ENCODE measurements around the gene TCF7L2.

TCF7L2 gene

GRCh38 chr10:113000876-113001598, 51.0 kb downstream of the TCF7L2 start:
- no peak for DNase-seq

DNA sequence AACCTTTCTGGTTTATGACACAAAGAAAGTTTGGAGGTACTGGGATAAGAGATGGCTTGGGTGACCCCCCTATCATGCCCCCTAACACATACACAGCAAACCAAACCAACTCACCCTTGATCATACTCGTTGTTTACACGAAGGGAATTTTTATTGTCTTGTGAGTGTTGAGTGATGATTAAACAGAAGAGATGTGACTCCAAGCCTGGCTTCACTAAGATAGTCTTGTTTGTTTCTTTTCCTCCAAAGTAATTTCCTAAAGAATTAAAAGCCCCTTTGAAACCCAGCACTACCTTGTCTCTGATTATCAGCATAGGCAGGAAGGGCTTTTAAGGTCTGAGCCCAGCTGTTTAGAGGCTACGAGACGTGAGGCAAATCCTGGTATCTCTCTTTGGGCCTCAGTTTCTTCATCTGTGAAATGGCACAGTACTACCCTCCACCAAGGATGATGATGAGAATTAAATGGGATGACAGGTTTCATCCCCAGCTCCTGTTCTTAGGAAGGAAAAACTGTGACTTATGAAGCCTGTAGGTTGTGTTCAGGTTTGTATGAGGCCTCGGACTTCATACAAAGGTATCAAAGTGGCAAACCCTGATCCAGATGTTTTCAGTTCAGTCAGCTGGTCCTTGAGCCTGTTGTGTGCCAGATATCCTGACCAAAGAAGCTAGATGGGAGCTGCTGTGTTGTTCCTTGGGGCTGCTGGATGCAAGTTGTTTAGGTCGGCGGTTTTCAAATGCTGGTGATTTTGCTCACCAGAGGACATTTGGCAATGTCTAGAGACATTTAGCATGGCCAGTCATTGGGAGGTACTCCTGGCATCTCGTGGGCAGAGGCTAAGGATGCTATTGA, 51.8 kb downstream of the TCF7L2 start:
- DNase-seq, result no peak

- no peak for DNase-seq
These were observed 52.4 kb downstream of the TCF7L2 start for GRCh38 chr10:113002449-113002777.

GRCh38 chr10:113003052-113003451, 53.0 kb downstream of the TCF7L2 start:
- DNase-seq, result no peak

GRCh38 chr10:113004069-113004618, 54.1 kb downstream of the TCF7L2 start:
- no peak for DNase-seq

GRCh38 chr10:113005380-113005779, 55.3 kb downstream of the TCF7L2 start:
- no peak for DNase-seq

GRCh38 chr10:113006656-113007342, 56.8 kb downstream of the TCF7L2 start:
- DNase-seq, result no peak

DNA sequence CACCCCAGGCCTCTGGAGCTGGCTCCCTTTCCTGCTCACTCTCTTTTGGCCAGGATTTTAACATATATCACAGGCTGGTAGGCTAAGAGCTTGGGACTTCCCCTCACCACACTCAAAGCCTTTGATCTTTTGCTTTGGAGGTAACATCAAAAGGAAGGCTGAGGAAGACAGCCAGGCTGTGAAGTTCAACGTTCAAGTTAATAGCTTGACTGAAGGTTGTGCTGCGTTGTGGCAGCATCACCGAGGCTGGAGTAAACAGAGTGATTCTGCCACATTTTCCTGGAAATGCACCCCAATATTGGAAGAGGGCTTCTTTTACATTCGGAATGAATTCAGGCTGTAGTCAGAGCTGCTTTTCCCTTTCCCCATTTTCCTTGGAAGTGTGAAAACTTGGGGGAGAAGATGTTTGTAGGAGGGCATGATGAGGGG, 57.3 kb downstream of the TCF7L2 start:
- peak; percentile 28 for DNase-seq

GRCh38 chr10:113007821-113008220, 57.8 kb downstream of the TCF7L2 start:
- no peak for DNase-seq

DNA sequence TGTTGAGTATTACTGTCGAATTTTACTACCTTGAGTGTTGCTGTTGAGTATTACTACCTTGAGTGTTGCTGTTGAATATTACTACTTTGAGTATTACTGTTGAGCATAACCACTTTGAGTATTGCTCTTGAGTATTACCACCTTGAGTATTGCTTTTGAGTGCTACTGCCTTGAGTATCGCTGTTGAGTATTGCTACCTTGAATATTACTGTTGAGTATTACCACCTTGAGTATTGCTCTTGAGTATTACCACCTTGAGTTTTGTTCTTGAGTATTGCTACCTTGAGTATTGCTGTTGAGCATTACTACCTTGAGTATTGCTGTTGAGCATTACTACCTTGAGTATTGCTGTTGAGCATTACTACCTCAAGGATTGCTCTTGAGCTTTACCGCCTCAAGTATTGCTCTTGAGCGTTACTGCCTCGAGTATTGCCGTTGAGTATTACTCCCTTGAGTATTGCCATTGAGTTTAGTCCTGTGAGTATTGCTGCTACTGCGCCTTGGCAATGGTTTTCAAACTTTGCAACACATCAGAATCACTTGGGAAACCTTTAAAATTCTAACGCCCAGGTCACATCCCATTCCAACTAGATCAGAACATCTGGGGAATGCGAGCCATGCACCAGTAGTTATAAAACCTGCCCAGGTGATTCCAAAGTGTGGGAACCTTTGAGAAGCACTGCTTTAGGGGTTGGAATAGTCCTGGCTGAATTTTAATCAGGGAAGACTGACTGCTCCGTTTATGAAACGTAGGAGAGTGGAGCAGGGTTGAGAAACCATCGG, 61.7 kb downstream of the TCF7L2 start:
- no peak for DNase-seq

DNA sequence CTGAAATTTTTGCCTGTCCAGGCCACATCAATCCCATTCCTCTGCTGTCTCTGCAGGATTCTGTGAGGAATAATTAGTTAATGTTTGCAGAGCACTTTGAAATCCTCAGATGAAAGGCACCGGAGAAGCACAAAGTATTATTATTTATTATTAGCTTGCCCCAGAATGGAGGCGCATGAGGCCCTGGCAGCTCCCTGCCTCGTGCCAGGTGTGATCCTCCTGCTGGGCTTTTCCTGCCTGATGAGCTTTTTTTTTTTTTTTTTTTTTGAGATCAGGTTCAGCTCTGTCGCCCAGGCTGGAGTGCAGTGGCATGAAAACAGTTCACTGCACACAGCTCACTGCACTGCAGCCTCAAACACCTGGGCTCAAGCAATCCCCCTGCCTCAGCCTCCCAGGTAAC, 65.2 kb downstream of the TCF7L2 start:
- no peak for DNase-seq

- no peak for DNase-seq
These were observed 67.3 kb downstream of the TCF7L2 start for GRCh38 chr10:113017376-113017775.

- no peak for DNase-seq
These were observed 68.0 kb downstream of the TCF7L2 start for GRCh38 chr10:113018034-113018433.

- DNase-seq, result no peak
These were observed 69.0 kb downstream of the TCF7L2 start for GRCh38 chr10:113019096-113019495.

- no peak for DNase-seq
These were observed 69.8 kb downstream of the TCF7L2 start for GRCh38 chr10:113019692-113020474.

GRCh38 chr10:113020475-113020753, 70.4 kb downstream of the TCF7L2 start:
- no peak for DNase-seq

DNA sequence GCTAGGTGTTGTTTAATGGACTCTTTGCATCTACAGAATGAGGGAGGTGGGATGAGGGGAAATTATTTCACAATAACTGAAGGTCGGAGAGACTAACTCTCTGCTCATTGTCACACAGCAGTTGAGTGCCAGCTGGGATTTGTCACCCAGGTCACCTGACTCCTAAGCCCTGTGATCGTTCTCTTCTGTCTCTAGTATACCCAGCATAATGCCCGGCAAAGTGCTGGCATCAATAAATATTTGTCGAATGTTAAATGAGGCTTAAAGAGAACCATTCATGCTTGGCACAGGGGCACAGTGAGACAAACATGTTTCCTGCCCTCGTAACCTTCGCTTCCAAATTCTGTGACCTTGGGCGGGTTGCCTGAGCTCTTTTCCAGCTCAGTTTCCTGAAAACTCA, 70.8 kb downstream of the TCF7L2 start:
- DNase-seq, result no peak

DNA sequence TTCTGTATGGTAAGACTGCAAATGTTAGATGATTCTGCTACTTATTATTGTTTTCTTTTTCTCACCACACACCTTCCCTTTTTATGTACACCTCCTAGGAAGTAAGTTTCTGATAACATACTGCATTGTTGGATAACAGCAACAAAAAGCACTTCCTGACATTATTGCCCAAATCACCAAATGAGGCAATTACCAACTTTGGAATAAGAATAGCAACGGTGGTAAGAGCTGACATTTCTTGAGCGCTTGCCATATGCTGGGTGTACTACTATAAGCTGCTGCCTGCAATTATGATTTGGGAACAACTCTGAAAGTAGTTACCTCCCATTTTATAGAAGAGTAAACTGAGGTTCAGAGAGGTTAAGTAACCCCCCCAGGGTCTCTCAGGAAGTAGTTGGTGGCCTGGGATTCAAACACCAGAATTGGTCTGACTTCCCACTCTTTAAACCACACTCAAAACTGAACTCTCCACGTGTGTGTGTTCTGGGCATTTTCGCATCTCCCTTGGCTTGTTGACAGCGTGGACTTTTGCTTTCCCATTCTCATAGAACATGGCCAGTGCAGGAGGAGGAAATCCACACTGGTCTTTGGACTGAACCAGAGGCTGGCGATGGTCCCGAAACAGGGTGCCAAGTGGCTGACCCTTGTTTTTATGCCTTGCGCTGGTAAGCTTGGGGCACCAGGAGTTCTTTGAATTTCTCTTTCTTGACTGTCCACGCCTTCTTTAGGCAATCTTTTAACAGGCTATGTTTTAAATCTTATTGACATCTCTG, 71.4 kb downstream of the TCF7L2 start:
- DNase-seq, result no peak

DNA sequence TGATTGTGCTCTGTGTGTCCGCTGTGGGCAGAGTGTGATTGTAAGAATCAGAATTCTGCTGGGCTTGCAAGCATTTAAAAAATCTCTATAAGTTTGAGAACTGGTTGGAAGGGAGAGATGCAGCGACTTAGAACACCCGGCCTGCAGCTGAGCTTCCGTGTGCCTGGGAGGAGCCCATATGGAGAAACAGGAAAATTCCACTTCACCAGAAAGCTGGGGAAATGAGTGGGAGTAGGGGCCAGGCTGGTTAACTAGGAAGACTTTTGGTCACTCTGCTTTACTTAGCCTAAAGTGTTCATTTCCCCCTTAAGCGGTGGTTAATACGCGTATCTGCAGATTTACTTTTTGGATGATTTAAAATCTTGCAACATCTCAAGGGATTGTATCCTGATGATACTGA, 72.2 kb downstream of the TCF7L2 start:
- DNase-seq, result no peak

DNA sequence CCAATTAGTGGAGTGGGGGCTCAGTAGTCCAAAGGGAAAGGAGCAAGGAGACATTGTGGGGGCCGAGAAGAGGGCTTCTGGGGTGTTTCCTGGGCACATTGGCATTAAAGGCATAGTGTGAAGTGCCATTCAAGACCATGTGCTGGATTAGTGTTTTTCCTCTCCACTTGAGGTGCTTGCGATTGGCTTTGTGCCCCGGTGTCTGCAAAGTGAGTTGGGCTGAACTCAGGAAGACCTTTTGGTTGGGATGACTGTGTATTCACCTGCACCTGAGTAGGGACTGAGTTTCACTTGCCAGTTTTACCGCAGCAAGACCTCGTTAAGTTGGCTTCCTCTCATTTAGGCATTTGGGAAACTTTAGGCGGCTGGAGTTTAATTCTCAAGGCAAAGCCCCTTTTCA, 73.0 kb downstream of the TCF7L2 start:
- no peak for DNase-seq

- DNase-seq, result no peak
These were observed 74.9 kb downstream of the TCF7L2 start for GRCh38 chr10:113024930-113025329.
